Measurements from ENCODE around the gene GNB5.

Gene GNB5

GRCh38 chr15:52164631-52165265 lies 26.4 kb downstream of the GNB5 start:
- DNase-seq, result no peak

GRCh38 chr15:52163321-52164190 lies 27.6 kb downstream of the GNB5 start:
- DNase-seq, result no peak

GRCh38 chr15:52162876-52163275 lies 28.3 kb downstream of the GNB5 start:
- DNase-seq, result no peak

- DNase-seq, result no peak
These were observed 28.9 kb downstream of the GNB5 start for GRCh38 chr15:52162260-52162659.

- DNase-seq, result no peak
These were observed 29.7 kb downstream of the GNB5 start for GRCh38 chr15:52161406-52161966.

GRCh38 chr15:52159645-52160044 lies 31.5 kb downstream of the GNB5 start:
- DNase-seq, result no peak

- no peak for DNase-seq
These were observed 33.0 kb downstream of the GNB5 start for GRCh38 chr15:52158084-52158765.

- DNase-seq, result peak; percentile 6
These were observed 35.3 kb downstream of the GNB5 start for GRCh38 chr15:52155878-52156277.

- peak; percentile 6 for DNase-seq
These were observed 36.0 kb downstream of the GNB5 start for GRCh38 chr15:52154896-52155865.

GRCh38 chr15:52153900-52154895 lies 37.0 kb downstream of the GNB5 start:
- DNase-seq, result peak; percentile 53

- DNase-seq, result no peak
These were observed 39.8 kb downstream of the GNB5 start for GRCh38 chr15:52151353-52151752.

- DNase-seq, result no peak
These were observed 40.3 kb downstream of the GNB5 start for GRCh38 chr15:52150871-52151270.

GRCh38 chr15:52150043-52150825 lies 41.0 kb downstream of the GNB5 start:
- no peak for DNase-seq

- DNase-seq, result no peak
These were observed 42.8 kb downstream of the GNB5 start for GRCh38 chr15:52148403-52148802.

- no peak for DNase-seq
These were observed 44.4 kb downstream of the GNB5 start for GRCh38 chr15:52146776-52147175.

GRCh38 chr15:52146261-52146660 lies 44.9 kb downstream of the GNB5 start:
- DNase-seq, result no peak

GRCh38 chr15:52144656-52145178 lies 46.5 kb downstream of the GNB5 start:
- DNase-seq, result no peak

GRCh38 chr15:52143873-52144272 lies 47.3 kb downstream of the GNB5 start:
- no peak for DNase-seq

GRCh38 chr15:52140646-52141045 lies 50.5 kb downstream of the GNB5 start:
- no peak for DNase-seq
